ENCODE data around the gene PDIA5. TPM values are rescaled to one million over a fixed set of nuclear protein-coding genes. Genes with fewer than 3 reads are reported as not detected.

PDIA5 gene
- total and polyA plus RNA-seq, 9 donors, result 11.2 to 58.3 (median 24.3) TPM

- Histone ChIP-seq H3K36me3 (no peaks in the 10 kb centered on the region), H3K27me3 (no peaks in the 10 kb centered on the region), H3K9me3 (no peaks in the 10 kb centered on the region), H3K27ac (no peak overlapping the region), H3K4me3 (no peak overlapping the region), H3K4me1 (ENCODE audit: insufficient read depth) (peaks cover 31% of the 10 kb centered on the region)
- no peak for TF ChIP-seq POLR2A (IDR thresholded peaks at IDR 0.05)
- no peak for TF ChIP-seq CTCF (IDR thresholded peaks at IDR 0.05)
- TF ChIP-seq EP300 (IDR thresholded peaks at IDR 0.05), result no peak
- no peak for DNase-seq
- 69 to 78% (median 73%) methylated on average over 12 of the region's 12 CpGs for WGBS, 3 donors
- intact Hi-C loops (cut with DNase I), result no loop called here
These were observed 32.7 kb downstream of the PDIA5 start for GRCh38 chr3:123099331-123100192.

DNA sequence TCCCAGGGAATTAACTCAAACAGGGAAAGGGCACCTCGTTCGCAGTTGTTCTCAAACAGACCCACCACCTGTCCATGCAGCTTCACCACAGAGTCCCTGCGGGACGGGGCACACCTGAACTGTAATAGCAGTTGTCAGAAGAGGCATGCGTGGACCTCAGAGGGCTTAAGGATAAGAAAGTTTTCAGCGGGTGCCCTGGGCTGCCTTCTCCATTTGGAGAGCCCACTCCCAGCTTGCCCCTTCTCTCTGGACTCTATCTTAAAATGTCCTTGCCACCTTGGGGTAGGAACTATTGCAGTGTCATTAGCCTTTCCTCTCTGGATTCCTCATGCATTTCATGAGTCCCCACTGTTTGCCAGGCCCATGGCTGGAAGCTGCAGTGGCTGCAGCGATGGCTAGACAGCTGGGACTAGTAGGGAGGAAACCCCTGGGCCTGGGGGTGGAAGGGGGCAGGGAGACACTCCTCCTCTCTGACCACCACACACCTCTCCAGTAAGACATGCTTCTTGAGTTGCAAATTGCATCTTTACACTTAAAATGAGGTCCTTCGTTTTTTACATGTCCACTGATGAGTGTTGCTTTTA lies 33.5 kb downstream of the PDIA5 start:
- no peak overlapping the region for H3K27ac ChIP-seq
- no peak overlapping the region for H3K4me3 ChIP-seq
- H3K36me3 ChIP-seq, result no peaks in the 10 kb centered on the region
- no peaks in the 10 kb centered on the region for H3K9me3 ChIP-seq
- H3K27me3 ChIP-seq, result no peaks in the 10 kb centered on the region
- no peak for DNase-seq
- WGBS, 3 donors, result 86 to 89% (median 89%) methylated on average over 8 of the region's 8 CpGs
- H3K4me1 ChIP-seq (ENCODE audit: insufficient read depth), result peaks cover 31% of the 10 kb centered on the region
- intact Hi-C loops (cut with DNase I), result no loop called here
- TF ChIP-seq CTCF (IDR thresholded peaks at IDR 0.05) (no peak), EP300 (IDR thresholded peaks at IDR 0.05) (no peak), POLR2A (IDR thresholded peaks at IDR 0.05) (no peak)

GRCh38 chr3:123102249-123102648 lies 35.4 kb downstream of the PDIA5 start:
- H3K9me3 ChIP-seq, result no peaks in the 10 kb centered on the region
- no peaks in the 10 kb centered on the region for H3K36me3 ChIP-seq
- 92 to 95% (median 95%) methylated on average over 2 of the region's 2 CpGs for WGBS, 3 donors
- TF ChIP-seq EP300 (IDR thresholded peaks at IDR 0.05) (no peak), CTCF (IDR thresholded peaks at IDR 0.05) (no peak), POLR2A (IDR thresholded peaks at IDR 0.05) (no peak)
- H3K4me3 ChIP-seq, result no peak overlapping the region
- no peak overlapping the region for H3K27ac ChIP-seq
- intact Hi-C loops (cut with DNase I), result no loop called here
- no peaks in the 10 kb centered on the region for H3K27me3 ChIP-seq
- DNase-seq, result no peak
- H3K4me1 ChIP-seq (ENCODE audit: insufficient read depth), result peaks cover 25% of the 10 kb centered on the region

- Histone ChIP-seq H3K27me3 (no peaks in the 10 kb centered on the region), H3K4me1 (ENCODE audit: insufficient read depth) (peaks cover 19% of the 10 kb centered on the region), H3K9me3 (no peaks in the 10 kb centered on the region), H3K27ac (no peak overlapping the region), H3K36me3 (no peaks in the 10 kb centered on the region), H3K4me3 (no peak overlapping the region)
- no peak for TF ChIP-seq POLR2A (IDR thresholded peaks at IDR 0.05)
- no peak for TF ChIP-seq CTCF (IDR thresholded peaks at IDR 0.05)
- TF ChIP-seq EP300 (IDR thresholded peaks at IDR 0.05), result no peak
- DNase-seq, result no peak
- intact Hi-C loops (cut with DNase I), result no loop called here
- WGBS, 3 donors, result 79 to 91% (median 91%) methylated on average over 2 of the region's 2 CpGs
These were observed 36.0 kb downstream of the PDIA5 start for GRCh38 chr3:123102826-123103225.
